HG02840 (cell line): ENCODE data around the gene CIAO2A.
"Not testable (repeated sequence)": the region's sequence is repeated elsewhere in the genome, so short reads cannot be mapped to it uniquely, and the experiment has no call there.

Experiments used
- ATAC-seq: cut with Tn5 transposase; IDR thresholded peaks from one replicate; pipeline ENCODE4 v1.9.1; 2021; ENCODE audit warnings: mild to moderate bottlenecking, moderate library complexity, moderate number of reproducible peaks; ENCODE audit not compliant: unreplicated experiment, low FRiP score

CIAO2A gene

GRCh38 chr15:64112073-64112772 lies 18.6 kb upstream of the CIAO2A start:
- no peak for ATAC-seq

GRCh38 chr15:64111679-64112050 lies 18.0 kb upstream of the CIAO2A start:
- no peak for ATAC-seq

- no peak for ATAC-seq
Observed at GRCh38 chr15:64110950-64111678, 17.5 kb upstream of the CIAO2A start.

DNA sequence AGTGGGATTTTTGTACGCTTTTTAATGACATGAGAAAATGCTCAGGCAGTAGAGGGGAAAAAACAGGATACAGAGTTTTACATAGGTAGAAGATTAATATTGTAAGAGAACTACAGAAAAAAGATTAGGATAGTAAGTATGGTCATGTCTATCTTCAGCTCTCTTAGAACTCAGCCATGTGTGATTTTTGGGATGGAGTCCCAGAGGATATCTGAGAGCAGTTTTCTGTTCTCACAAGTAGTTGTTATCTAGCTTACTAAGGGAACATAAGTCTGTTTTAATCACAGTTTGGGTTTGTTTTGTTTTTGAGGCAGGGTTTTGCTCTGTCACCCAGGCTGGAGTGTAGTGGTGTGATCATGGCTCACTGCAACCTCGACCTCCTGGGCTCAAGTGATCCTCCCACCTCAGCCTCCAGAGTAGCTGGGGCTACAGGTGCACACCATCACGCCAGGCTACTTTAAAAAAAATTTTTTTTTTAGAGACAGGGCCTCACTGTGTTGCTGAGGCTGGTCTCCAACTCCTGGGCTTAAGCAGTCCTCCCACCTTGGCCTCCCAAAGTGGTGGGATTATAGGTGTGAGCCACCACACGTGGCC lies 16.6 kb upstream of the CIAO2A start:
- not testable (repeated sequence) for ATAC-seq

- ATAC-seq: no peak
Observed at GRCh38 chr15:64107337-64107736, 13.7 kb upstream of the CIAO2A start.

DNA sequence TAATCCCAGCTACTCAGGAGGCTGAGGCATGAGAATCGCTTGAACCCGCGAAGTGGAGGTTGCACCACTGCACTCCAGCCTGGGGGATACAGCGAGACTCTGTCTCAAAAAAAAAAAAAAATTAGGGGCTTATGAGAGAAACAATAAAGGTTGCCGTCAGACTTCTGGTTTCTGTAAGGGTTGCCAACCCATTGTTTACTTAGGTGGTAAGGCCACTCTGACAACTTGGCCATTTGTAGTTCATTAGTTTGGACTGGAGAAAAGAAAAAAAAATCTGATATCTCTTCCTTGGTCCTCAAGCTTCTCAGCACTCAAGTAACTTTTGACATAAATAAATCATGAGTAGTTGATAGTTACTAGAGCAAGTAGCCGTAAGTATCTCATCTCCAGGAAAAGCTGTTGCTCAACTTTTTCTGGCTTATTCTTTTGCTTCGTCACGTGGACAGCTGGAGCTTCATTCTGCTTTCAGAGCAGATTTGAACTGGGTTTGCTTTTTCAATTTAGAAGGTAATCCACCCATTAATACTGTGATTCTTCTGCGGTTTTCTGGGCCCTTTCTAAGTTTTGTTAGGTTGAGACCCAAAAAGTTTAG lies 11.6 kb upstream of the CIAO2A start:
- no peak for ATAC-seq

DNA sequence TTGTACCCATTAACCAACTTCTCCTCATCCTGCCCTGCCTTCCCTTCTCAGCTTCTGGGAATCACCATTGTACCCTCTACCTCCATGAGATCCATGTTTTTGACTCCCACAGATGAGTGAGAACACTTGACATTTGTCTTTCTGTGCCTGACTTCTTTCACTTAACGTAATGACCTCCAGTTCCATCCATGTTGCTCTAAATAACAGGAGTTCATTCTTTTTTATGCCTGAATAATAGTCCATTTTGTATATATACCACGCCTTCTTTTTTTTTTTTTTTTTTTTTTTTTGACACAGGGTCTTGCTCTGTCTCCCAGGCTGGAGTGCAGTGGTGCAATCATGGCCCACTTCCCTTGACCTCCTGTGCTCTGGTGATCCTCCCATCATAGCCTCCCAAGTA lies 8.9 kb upstream of the CIAO2A start:
- no peak for ATAC-seq

DNA sequence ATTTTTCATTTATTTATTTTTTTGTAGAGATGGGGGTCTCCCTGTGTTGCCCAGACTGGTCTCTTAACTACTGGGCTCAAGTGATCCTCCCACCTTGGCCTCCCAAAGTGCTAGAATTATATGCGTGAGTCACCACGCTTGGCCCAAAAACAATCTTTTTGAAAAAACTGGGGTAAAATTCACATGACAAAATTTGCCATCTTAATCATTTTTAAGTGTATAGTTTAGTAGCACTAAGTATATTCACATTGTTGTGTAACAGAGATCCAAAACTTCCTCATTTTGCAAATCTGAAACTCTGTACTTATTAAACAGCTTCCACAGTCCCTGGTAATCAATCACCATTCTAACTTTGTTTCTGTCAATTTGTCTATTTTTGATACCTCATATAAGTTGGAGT lies 7.3 kb upstream of the CIAO2A start:
- no peak for ATAC-seq

GRCh38 chr15:64099379-64099778 lies 5.7 kb upstream of the CIAO2A start:
- ATAC-seq: no peak

DNA sequence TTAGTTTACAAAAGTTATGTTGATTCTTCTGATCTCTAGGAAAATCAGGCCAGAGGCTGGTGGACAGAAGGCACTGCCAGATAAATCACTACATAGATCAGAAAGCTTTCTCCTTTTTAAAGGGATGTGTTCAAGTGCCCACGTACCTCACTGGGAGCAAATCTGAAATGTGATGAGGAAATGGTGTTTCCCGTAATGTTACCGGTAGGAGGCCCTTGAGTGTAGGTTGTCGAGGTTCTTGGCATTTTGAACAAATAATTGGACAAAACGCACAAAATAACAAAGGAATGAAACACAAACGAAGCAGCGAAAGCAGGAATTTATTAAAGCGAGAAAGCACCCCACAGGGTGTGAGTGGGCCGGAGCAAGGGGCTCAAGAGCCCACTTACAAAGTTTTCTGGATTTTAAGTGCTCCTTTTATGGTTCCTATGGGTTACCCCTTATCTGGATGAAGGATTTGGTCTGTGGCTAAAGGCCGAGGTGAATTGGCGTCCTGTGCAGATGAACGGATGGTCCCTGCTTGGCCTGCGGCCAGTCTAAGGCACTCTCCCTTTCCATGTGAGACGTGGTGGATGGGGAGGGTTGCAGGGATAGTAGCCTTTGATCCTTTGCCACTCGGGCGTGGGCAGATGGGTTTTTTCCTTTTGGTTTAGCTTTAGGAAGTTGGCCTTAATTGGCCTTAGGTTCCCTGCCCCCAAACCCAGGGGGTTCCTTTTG lies 3.2 kb upstream of the CIAO2A start:
- no peak for ATAC-seq

DNA sequence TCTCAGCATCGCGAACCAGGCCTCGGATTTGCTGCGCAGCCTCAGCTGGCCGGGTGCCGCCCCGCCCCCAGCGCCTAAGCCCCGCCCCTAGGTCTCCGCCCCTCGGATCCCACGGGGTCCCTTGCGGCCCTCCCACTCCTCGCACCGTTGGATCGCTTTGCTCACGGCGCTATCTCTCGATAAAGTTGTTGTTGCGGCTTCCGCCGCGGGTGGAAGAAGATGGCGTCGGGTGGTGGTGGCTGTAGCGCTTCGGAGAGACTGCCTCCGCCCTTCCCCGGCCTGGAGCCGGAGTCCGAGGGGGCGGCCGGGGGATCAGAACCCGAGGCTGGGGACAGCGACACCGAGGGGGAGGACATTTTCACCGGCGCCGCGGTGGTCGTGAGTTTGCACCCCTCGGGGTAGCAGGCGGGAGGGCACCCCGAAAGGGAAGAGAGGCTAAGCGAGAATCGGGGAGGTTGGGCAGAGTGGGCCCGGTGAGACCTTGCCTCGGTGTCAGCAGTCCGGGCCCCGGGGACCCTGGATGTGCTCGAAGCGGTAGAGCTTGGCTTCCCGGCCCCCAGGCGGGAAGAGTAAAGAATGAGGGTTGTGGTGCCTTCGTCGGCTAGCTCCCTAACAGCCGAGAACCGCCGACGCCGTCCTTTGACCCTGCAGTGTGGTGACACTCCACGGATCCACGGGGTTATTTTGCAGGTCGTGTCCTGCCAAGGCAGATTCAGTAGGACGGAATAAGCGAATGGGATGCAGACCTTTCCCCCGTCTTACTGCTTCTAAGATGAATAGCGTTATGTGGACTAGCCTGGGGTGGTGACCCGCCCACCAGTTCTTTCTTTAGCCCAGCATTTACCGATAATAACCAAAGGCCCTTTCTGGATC lies 2.4 kb upstream of the CIAO2A start, which contains the start of gene SNX1:
Gene SNX1 (plus strand): TSS at position 188 of the 873 bp plus-strand sequence. CDS start 32 bp downstream, at position 220.
- peak; percentile 43 for ATAC-seq

DNA sequence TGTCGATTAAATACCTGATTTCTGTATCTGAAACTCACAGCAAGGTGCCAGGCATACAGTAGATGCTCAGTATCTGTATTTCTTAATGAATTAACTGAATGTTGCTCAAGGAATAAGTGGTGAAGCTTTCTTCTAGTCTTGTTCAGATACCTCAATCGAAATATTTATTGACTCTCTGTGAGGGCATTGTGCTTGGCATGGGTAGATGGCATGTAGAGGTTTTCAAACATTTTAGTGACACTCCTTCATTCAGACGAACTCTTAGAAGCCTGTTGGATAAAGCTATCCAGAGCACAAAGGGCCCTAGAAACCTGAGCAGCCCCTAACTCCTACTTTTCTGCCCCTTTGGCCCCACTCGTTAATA lies 1.8 kb upstream of the CIAO2A start:
- ATAC-seq: no peak

DNA sequence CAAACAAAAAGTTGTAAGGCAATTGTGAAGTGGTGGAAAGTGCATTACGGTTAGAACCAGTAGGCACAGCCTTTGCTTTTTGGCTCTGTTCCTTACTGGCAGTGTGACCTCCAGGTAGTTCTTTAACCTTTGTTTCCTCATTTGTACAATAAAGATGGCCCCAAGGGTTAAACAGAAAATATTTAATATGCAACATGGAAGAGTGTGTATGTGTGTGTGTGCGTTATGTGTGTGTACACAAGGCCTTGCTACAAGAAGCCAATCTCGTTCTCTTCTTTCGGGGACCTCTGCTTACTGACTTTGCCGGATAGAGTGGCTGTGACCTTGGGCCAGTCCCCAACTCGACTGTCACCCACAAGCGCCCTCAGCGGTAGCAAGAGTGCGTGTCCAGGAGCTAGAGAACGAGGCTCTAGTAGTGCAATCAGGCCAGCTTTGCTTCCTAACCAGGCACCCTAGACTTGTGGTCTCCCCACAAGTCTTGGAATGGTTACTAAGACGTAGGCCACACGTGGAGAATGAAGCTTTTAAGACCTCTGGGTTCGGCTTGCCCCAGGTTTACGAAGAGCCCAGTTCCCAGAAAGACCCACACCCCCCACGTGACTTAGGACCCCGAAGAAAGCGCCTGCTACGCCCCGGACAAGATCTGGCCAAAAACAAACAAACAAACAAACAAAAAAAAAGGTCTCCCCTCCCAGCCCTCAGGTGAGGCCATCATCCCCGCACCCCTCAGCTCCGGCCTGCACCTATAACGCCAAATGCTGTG lies 593 bp downstream of the CIAO2A start:
- peak; percentile 8 for ATAC-seq

DNA sequence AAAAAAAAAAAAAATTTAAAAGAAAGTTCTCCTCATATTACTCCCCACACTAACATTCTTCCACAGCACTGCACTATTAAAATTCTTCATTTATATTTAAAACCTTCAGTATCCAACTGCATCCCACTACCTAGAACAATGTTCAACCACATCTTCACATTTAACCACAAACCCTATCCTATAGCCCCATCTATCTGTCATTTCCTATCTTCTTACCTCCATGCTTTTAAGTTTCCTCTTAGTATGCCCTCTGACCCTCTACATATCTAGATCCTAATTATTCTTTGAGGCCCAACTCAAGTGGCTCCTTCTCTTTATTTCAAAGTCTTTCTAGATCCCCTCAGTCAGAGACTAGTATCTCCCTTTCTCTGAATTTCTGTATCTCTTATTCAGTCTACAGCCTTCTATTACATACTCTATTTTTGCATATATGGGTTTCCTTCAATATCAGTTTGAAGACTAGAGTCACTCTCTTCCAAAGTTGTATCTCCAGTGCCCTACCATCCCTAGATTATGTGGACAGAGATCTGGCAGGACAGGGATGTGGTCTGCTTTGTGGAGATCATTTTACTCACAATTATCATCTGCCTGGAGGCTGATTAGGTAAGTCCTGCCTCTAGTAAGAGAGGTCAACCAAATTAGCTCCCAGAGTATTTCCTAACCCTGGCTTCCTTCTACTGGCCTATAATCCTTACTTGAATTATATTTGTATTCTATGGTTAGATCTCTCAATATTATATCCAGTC lies 1.4 kb downstream of the CIAO2A start:
- no peak for ATAC-seq

GRCh38 chr15:64090527-64090926 lies 3.1 kb downstream of the CIAO2A start:
- ATAC-seq: no peak

DNA sequence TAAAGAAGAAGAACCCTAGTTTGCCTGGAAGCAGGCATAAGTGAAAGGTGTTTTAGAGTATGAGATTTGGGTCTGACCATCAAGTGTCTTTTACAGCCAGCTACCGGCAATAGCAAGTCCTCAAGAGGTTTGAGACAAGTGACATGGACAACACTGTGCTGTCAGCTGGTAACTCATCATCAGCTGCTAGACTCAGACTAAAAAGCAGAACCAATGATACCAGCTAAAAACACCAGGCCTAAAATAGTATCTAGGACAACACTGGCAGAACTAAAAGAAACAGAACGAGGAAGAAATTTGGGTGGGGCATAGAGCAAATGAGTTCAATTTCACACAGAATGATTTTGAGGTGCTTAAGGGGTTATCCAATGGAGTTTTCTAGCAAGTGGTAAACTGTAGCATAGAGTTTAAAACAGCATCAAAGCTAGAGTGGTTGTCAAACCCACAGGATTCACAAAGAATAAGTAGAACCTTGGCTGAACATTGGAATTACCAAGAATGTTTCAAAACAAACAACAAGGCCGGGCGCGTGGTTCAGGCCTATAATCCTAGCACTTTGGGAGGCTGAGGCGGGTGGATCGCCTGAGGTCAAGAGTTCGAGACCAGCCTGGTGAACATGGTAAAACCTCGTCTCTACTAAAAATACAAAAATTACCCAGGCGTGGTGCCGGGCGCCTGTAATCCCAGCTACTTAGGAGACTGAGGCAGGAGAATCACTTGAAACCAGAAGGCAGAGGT lies 3.9 kb downstream of the CIAO2A start:
- ATAC-seq: no peak

DNA sequence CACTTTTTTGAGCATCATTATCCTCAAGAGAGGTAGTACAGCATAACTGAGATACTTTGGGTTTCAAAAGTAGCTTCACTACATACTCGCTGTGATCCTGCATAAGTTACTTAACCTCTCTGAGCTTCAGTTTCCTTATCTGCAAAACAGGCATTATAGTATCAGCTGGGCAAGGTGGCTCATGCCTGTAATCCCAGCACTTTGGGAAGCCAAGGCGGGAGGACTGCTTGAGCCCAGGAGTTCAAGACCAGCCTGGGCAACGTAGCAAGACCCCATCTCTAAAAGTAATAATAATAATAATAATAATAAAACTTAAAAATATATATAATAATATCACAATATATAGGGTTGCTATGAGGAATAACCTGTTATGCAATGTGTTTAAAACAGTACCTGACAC lies 10.9 kb downstream of the CIAO2A start:
- ATAC-seq: no peak

DNA sequence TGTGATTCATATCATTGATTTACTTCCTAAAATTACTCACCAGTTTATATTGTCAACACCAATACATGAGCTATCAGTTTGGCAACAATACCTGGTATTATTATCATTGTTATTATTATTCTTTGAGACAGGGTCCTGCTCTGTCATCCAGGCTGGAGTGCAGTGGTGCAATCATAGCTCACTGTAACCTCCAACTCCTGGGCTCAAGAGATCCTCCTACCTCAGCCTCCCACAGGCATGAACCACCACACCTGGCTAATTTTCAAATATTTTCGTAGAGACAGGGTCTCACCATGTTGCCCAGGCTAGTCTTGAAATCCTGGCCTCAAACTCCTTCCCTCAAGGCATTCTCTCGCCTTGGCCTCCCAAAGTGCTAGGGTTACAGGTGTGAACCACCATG lies 20.1 kb downstream of the CIAO2A start:
- not testable (repeated sequence) for ATAC-seq
